Chondrocyte (in vitro differentiated cells): ENCODE results near the gene MYO16. TPM values are rescaled to one million over a fixed set of nuclear protein-coding genes. Genes with fewer than 3 reads are reported as not detected.

Experiments
- DNase-seq: peaks from one replicate; pipeline ENCODE4 v3.0.0; 2021; ENCODE audit warnings: mixed read lengths, low spot score
- H3K27ac Mint-ChIP-seq: one replicate; pipeline ENCODE4 v1.8.0; 2021; ENCODE audit warnings: mild to moderate bottlenecking, moderate library complexity, mixed read lengths; ENCODE audit not compliant: unreplicated experiment
- H3K27me3 Mint-ChIP-seq: 2 replicates; pipeline ENCODE4 v1.8.0; 2021; ENCODE audit warnings: low read depth, mixed read lengths
- H3K36me3 Mint-ChIP-seq: 2 replicates; pipeline ENCODE4 v1.8.0; 2021; ENCODE audit warnings: low read depth, mixed read lengths
- H3K4me1 Mint-ChIP-seq: 2 replicates; pipeline ENCODE4 v1.8.0; 2021; ENCODE audit warnings: low read depth, mild to moderate bottlenecking, mixed read lengths
- H3K4me3 Mint-ChIP-seq: one replicate; pipeline ENCODE4 v1.8.0; 2021; ENCODE audit warnings: mild to moderate bottlenecking, moderate library complexity, mixed read lengths; ENCODE audit not compliant: unreplicated experiment
- H3K9me3 Mint-ChIP-seq: 2 replicates; pipeline ENCODE4 v1.8.0; 2021; ENCODE audit warnings: low read depth, mixed read lengths
- CTCF ChIP-seq: fragments of 200-600 bp; sonication (generic); IDR thresholded peaks from 2 replicates; pipeline ENCODE4 v1.5.0; 2021; ENCODE audit warnings: antibody characterized with exemption, mild to moderate bottlenecking, moderate library complexity
- total RNA-seq: library from RNA; stranded (reverse); gene quantifications from 3 replicates; pipeline ENCODE4 v1.2.1, GENCODE V29; 2021

Gene MYO16
- total RNA-seq, 1 donor from 2014 or later: 0.12 TPM

- Mint-ChIP-seq H3K4me1 (no peaks in the 10 kb centered on the region), H3K4me3 (no peak overlapping the region), H3K27me3 (no peaks in the 10 kb centered on the region)
Observed at GRCh38 chr13:108755083-108755482, 125.7 kb downstream of the MYO16 start.

GRCh38 chr13:108760129-108760528 lies 130.7 kb downstream of the MYO16 start:
- Mint-ChIP-seq H3K27me3 (peaks cover 6% of the 10 kb centered on the region), H3K4me3 (no peak overlapping the region), H3K36me3 (no peaks in the 10 kb centered on the region), H3K9me3 (no peaks in the 10 kb centered on the region), H3K4me1 (no peaks in the 10 kb centered on the region), H3K27ac (no peak overlapping the region)
- no peak for TF ChIP-seq CTCF
- no peak for DNase-seq

More at GRCh38 chr13:108755083-108755482, 125.7 kb downstream of the MYO16 start:
- DNase-seq: no peak
- Mint-ChIP-seq H3K36me3 (no peaks in the 10 kb centered on the region), H3K27ac (no peak overlapping the region), H3K9me3 (no peaks in the 10 kb centered on the region)
- TF ChIP-seq CTCF: no peak

GRCh38 chr13:108760541-108760940 lies 131.1 kb downstream of the MYO16 start:
- TF ChIP-seq CTCF: no peak
- Mint-ChIP-seq H3K36me3 (no peaks in the 10 kb centered on the region), H3K4me1 (no peaks in the 10 kb centered on the region), H3K4me3 (no peak overlapping the region), H3K27me3 (peaks cover 6% of the 10 kb centered on the region), H3K27ac (no peak overlapping the region), H3K9me3 (no peaks in the 10 kb centered on the region)
- no peak for DNase-seq

GRCh38 chr13:108768035-108768434 lies 138.6 kb downstream of the MYO16 start:
- Mint-ChIP-seq H3K27ac (no peak overlapping the region), H3K4me3 (no peak overlapping the region), H3K36me3 (no peaks in the 10 kb centered on the region), H3K4me1 (no peaks in the 10 kb centered on the region), H3K27me3 (peaks cover 7% of the 10 kb centered on the region), H3K9me3 (no peaks in the 10 kb centered on the region)
- no peak for TF ChIP-seq CTCF
- no peak for DNase-seq

GRCh38 chr13:108769213-108770070 lies 140.0 kb downstream of the MYO16 start:
- TF ChIP-seq CTCF: no peak
- H3K9me3 Mint-ChIP-seq: no peaks in the 10 kb centered on the region
- H3K27ac Mint-ChIP-seq: no peak overlapping the region
- H3K36me3 Mint-ChIP-seq: no peaks in the 10 kb centered on the region
- H3K4me3 Mint-ChIP-seq: no peak overlapping the region
- H3K27me3 Mint-ChIP-seq: peaks cover 1% of the 10 kb centered on the region
- no peak for DNase-seq
- H3K4me1 Mint-ChIP-seq: no peaks in the 10 kb centered on the region
